ENCODE results near the gene TGFB1I1.
"Not testable (repeated sequence)": the region's sequence is repeated elsewhere in the genome, so short reads cannot be mapped to it uniquely, and the experiment has no call there.

The TGFB1I1 gene

GRCh38 chr16:31513126-31513525 lies 41.2 kb downstream of the TGFB1I1 start:
- Histone ChIP-seq H3K4me3 (ENCODE audit: low read length) (no peak overlapping the region), H3K4me1 (ENCODE audit: control insufficient read depth, low read depth, low read length) (peaks cover 9% of the 10 kb centered on the region), H3K36me3 (ENCODE audit: control insufficient read depth, low read depth, low read length) (no peaks in the 10 kb centered on the region)

GRCh38 chr16:31513884-31514283 lies 41.9 kb downstream of the TGFB1I1 start:
- no peak overlapping the region for H3K4me3 ChIP-seq (ENCODE audit: low read length)

More at GRCh38 chr16:31513126-31513525, 41.2 kb downstream of the TGFB1I1 start:
- H3K27ac ChIP-seq (ENCODE audit: low read length): no peak overlapping the region
- no peaks in the 10 kb centered on the region for H3K27me3 ChIP-seq (ENCODE audit: control insufficient read depth, insufficient read depth, low read length)
- H3K9ac ChIP-seq (ENCODE audit: low read length): no peak overlapping the region
- H3K9me3 ChIP-seq (ENCODE audit: control insufficient read depth, low read depth, low read length): no peaks in the 10 kb centered on the region

GRCh38 chr16:31517800-31518402 lies 45.9 kb downstream of the TGFB1I1 start:
- no peaks in the 10 kb centered on the region for H3K27me3 ChIP-seq (ENCODE audit: control insufficient read depth, insufficient read depth, low read length)
- peaks cover 4% of the 10 kb centered on the region for H3K4me1 ChIP-seq (ENCODE audit: control insufficient read depth, low read depth, low read length)
- H3K9ac ChIP-seq (ENCODE audit: low read length): no peak overlapping the region
- no peak overlapping the region for H3K27ac ChIP-seq (ENCODE audit: low read length)
- H3K36me3 ChIP-seq (ENCODE audit: control insufficient read depth, low read depth, low read length): no peaks in the 10 kb centered on the region
- no peak overlapping the region for H3K4me3 ChIP-seq (ENCODE audit: low read length)
- no peaks in the 10 kb centered on the region for H3K9me3 ChIP-seq (ENCODE audit: control insufficient read depth, low read depth, low read length)

More at GRCh38 chr16:31513884-31514283, 41.9 kb downstream of the TGFB1I1 start:
- Histone ChIP-seq H3K36me3 (ENCODE audit: control insufficient read depth, low read depth, low read length) (no peaks in the 10 kb centered on the region), H3K27me3 (ENCODE audit: control insufficient read depth, insufficient read depth, low read length) (no peaks in the 10 kb centered on the region), H3K9me3 (ENCODE audit: control insufficient read depth, low read depth, low read length) (no peaks in the 10 kb centered on the region), H3K4me1 (ENCODE audit: control insufficient read depth, low read depth, low read length) (peaks cover 8% of the 10 kb centered on the region), H3K27ac (ENCODE audit: low read length) (no peak overlapping the region), H3K9ac (ENCODE audit: low read length) (no peak overlapping the region)

- Histone ChIP-seq H3K36me3 (ENCODE audit: control insufficient read depth, low read depth, low read length) (no peaks in the 10 kb centered on the region), H3K4me3 (ENCODE audit: low read length) (no peak overlapping the region), H3K9me3 (ENCODE audit: control insufficient read depth, low read depth, low read length) (no peaks in the 10 kb centered on the region), H3K27me3 (ENCODE audit: control insufficient read depth, insufficient read depth, low read length) (no peaks in the 10 kb centered on the region), H3K27ac (ENCODE audit: low read length) (no peak overlapping the region), H3K9ac (ENCODE audit: low read length) (no peak overlapping the region), H3K4me1 (ENCODE audit: control insufficient read depth, low read depth, low read length) (peaks cover 4% of the 10 kb centered on the region)
These were observed 47.9 kb downstream of the TGFB1I1 start for GRCh38 chr16:31519759-31520431.

GRCh38 chr16:31521368-31521767 lies 49.4 kb downstream of the TGFB1I1 start:
- Histone ChIP-seq H3K4me1 (ENCODE audit: control insufficient read depth, low read depth, low read length) (peaks cover 2% of the 10 kb centered on the region), H3K9me3 (ENCODE audit: control insufficient read depth, low read depth, low read length) (no peaks in the 10 kb centered on the region), H3K36me3 (ENCODE audit: control insufficient read depth, low read depth, low read length) (no peaks in the 10 kb centered on the region), H3K27me3 (ENCODE audit: control insufficient read depth, insufficient read depth, low read length) (no peaks in the 10 kb centered on the region), H3K9ac (ENCODE audit: low read length) (no peak overlapping the region), H3K4me3 (ENCODE audit: low read length) (no peak overlapping the region), H3K27ac (ENCODE audit: low read length) (no peak overlapping the region)

- no peaks in the 10 kb centered on the region for H3K9me3 ChIP-seq (ENCODE audit: control insufficient read depth, low read depth, low read length)
- H3K27me3 ChIP-seq (ENCODE audit: control insufficient read depth, insufficient read depth, low read length): no peaks in the 10 kb centered on the region
- H3K36me3 ChIP-seq (ENCODE audit: control insufficient read depth, low read depth, low read length): no peaks in the 10 kb centered on the region
- H3K9ac ChIP-seq (ENCODE audit: low read length): no peak overlapping the region
- no peak overlapping the region for H3K4me3 ChIP-seq (ENCODE audit: low read length)
- H3K4me1 ChIP-seq (ENCODE audit: control insufficient read depth, low read depth, low read length): no peaks in the 10 kb centered on the region
- H3K27ac ChIP-seq (ENCODE audit: low read length): no peak overlapping the region
These were observed 50.1 kb downstream of the TGFB1I1 start for GRCh38 chr16:31522071-31522470.

- Histone ChIP-seq H3K27me3 (ENCODE audit: control insufficient read depth, insufficient read depth, low read length) (peaks cover 14% of the 10 kb centered on the region), H3K4me1 (ENCODE audit: control insufficient read depth, low read depth, low read length) (peaks cover 16% of the 10 kb centered on the region)
- H3K27ac ChIP-seq (ENCODE audit: low read length); H3K9me3 ChIP-seq (ENCODE audit: control insufficient read depth, low read depth, low read length); H3K9ac ChIP-seq (ENCODE audit: low read length); H3K4me3 ChIP-seq (ENCODE audit: low read length); H3K36me3 ChIP-seq (ENCODE audit: control insufficient read depth, low read depth, low read length): not testable (repeated sequence)
These were observed 51.8 kb downstream of the TGFB1I1 start for GRCh38 chr16:31523768-31524167.

- Histone ChIP-seq H3K4me1 (ENCODE audit: control insufficient read depth, low read depth, low read length) (peaks cover 18% of the 10 kb centered on the region), H3K9me3 (ENCODE audit: control insufficient read depth, low read depth, low read length) (no peaks in the 10 kb centered on the region), H3K27me3 (ENCODE audit: control insufficient read depth, insufficient read depth, low read length) (peaks cover 26% of the 10 kb centered on the region), H3K9ac (ENCODE audit: low read length) (no peak overlapping the region), H3K4me3 (ENCODE audit: low read length) (no peak overlapping the region), H3K27ac (ENCODE audit: low read length) (no peak overlapping the region), H3K36me3 (ENCODE audit: control insufficient read depth, low read depth, low read length) (no peaks in the 10 kb centered on the region)
These were observed 53.2 kb downstream of the TGFB1I1 start for GRCh38 chr16:31525113-31525512.

Measured in iPS-18a (cell line).